Breast epithelium (tissue), 3 donors: ENCODE results near the gene PUSL1.

Experiments used
- POLR2A ChIP-seq: fragments of 450-650 bp; IDR thresholded peaks from one replicate; pipeline ENCODE4 v1.6.1; 2016; ENCODE audit warnings: antibody characterized with exemption, mild to moderate bottlenecking, moderate library complexity
- POLR2AphosphoS5 ChIP-seq, 3 donors: sonication (generic); formaldehyde crosslinking; IDR thresholded peaks; one replicate each; pipeline ENCODE4 v1.6.1; 2017; ENCODE audit warnings: antibody characterized with exemption in 3 of 3
- TF ChIP-seq, protein P1 (sequence below), 3 donors: fragments of 450-650 bp; IDR thresholded peaks; one replicate each; pipeline ENCODE4 v1.5.1; 2016 to 2017; ENCODE audit warnings: antibody characterized with exemption in 3 of 3, mild to moderate bottlenecking in 3 of 3, moderate library complexity in 3 of 3

DNA sequence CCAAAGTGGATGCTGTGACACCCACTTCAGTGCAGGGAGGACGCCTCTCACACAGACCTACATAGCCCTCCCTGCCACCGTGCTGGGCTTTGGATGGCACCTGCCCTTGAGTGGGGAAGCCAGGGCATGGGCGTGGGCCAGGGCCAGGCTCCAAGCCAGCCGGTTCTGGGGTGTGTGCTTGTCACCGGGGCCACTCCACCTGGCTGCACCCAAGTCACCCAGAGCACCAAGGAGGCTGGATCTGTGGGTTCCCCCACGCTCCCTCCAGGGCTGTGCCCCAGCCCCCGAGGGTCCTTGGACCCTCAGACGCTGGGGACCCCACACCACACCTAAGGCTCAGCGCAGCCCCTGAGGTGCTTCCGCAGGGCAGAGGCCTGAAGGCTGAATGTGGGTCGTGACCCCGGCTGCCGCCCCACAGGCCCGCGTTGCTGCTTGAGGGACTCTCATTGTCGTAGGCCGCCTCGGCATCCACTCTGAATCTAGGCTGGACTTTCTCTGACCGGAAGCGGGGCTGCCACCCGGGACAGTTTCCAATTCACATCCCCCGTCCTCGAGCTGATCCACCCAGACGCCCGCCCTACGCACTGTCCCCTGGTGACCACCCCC lies 48.5 kb downstream of the PUSL1 start:
- TF ChIP-seq POLR2A, result no peak
- TF ChIP-seq, protein P1, sequence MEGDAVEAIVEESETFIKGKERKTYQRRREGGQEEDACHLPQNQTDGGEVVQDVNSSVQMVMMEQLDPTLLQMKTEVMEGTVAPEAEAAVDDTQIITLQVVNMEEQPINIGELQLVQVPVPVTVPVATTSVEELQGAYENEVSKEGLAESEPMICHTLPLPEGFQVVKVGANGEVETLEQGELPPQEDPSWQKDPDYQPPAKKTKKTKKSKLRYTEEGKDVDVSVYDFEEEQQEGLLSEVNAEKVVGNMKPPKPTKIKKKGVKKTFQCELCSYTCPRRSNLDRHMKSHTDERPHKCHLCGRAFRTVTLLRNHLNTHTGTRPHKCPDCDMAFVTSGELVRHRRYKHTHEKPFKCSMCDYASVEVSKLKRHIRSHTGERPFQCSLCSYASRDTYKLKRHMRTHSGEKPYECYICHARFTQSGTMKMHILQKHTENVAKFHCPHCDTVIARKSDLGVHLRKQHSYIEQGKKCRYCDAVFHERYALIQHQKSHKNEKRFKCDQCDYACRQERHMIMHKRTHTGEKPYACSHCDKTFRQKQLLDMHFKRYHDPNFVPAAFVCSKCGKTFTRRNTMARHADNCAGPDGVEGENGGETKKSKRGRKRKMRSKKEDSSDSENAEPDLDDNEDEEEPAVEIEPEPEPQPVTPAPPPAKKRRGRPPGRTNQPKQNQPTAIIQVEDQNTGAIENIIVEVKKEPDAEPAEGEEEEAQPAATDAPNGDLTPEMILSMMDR (IDR thresholded peaks at IDR 0.05), result no peak
- no peak for TF ChIP-seq POLR2AphosphoS5 (IDR thresholded peaks at IDR 0.05)
